Thymus (tissue), 11 donors: ENCODE results near the gene WDR45B. TPM values are rescaled to one million over a fixed set of nuclear protein-coding genes. Genes with fewer than 3 reads are reported as not detected.
"Not testable (repeated sequence)": the region's sequence is repeated elsewhere in the genome, so short reads cannot be mapped to it uniquely, and the experiment has no call there.

Experiments used
- DNase-seq, 9 donors: peaks; one replicate each; pipeline ENCODE4 v3.0.0-alpha.2; 2013; ENCODE audit warnings: low spot score in 9 of 9, low read depth in 6 of 9, missing footprints in 1 of 9
- H3K27ac ChIP-seq, 2 donors: one replicate each; pipeline ENCODE4 v1.5.1; 2013; ENCODE audit warnings: control low read depth in 1 of 2, low read depth in 1 of 2, low read length in 1 of 2, mild to moderate bottlenecking in 1 of 2, moderate library complexity in 1 of 2
- H3K27me3 ChIP-seq, 2 donors: one replicate each; pipeline ENCODE4 v1.5.1; 2013; ENCODE audit warnings: low read length in 1 of 2; ENCODE audit not compliant: control insufficient read depth in 2 of 2, insufficient read depth in 1 of 2
- H3K36me3 ChIP-seq, 2 donors: one replicate each; pipeline ENCODE4 v1.5.1; 2013; ENCODE audit warnings: low read length in 1 of 2, mild to moderate bottlenecking in 1 of 2, moderate library complexity in 1 of 2; ENCODE audit not compliant: control insufficient read depth in 2 of 2, insufficient read depth in 2 of 2
- H3K4me1 ChIP-seq, 2 donors: one replicate each; pipeline ENCODE4 v1.5.1; 2013; ENCODE audit warnings: low read length in 2 of 2; ENCODE audit not compliant: control insufficient read depth in 2 of 2, insufficient read depth in 2 of 2
- H3K4me3 ChIP-seq, 2 donors: one replicate each; pipeline ENCODE4 v1.5.1; 2013; ENCODE audit warnings: low read length in 2 of 2, control low read depth in 1 of 2, mild to moderate bottlenecking in 1 of 2
- H3K9me3 ChIP-seq, 2 donors: one replicate each; pipeline ENCODE4 v1.5.1; 2013; ENCODE audit warnings: low read length in 1 of 2, mild to moderate bottlenecking in 1 of 2; ENCODE audit not compliant: control insufficient read depth in 2 of 2, insufficient read depth in 1 of 2
- WGBS: extraction: QIAGEN DNeasy Blood & Tissue Kit; methylation state at CpG from one replicate; pipeline ENCODE4 v1.1.7; 2013; 5-methylcytosine and 5-hydroxymethylcytosine counted together
- polyA plus RNA-seq: library from polyadenylated mRNA; stranded (reverse); fragments of 200-250 nt; gene quantifications from one replicate; pipeline ENCODE4 v1.2.3, GENCODE V29; 2013
- total RNA-seq: library from RNA; stranded (reverse); fragments of 120-200 nt; gene quantifications from one replicate; pipeline ENCODE4 v1.2.4, GENCODE V29; 2013
- donor health status: healthy.

The WDR45B gene
- total and polyA plus RNA-seq, 2 donors, result 33.0 to 67.0 TPM

DNA sequence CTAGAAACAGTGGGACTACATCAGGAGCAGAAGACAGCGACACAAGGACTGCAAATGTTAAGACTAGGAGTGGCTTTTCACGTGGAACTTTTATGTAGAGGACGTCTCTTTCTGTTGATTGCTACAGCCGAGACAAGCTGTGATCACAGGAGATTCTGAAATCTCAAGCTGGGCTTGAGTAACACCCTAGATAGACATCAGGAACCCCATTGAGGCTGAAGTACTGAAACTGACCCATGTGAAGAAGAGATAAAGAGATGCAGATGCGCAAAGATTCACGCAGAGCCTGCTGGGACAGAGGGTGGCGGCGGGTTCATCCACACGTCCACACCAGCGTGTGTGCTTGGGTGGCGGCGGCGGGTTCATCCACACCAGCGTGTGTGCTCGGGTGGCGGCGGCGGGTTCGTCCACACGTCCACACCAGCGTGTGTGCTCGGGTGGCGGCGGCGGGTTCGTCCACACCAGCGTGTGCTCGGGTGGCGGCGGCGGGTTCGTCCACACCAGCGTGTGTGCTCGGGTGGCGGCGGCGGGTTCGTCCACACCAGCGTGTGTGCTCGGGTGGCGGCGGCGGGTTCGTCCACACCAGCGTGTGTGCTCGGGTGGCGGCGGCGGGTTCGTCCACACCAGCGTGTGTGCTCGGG lies 72.5 kb downstream of the WDR45B start:
- not testable (repeated sequence) for H3K27ac ChIP-seq, DNase-seq, H3K9me3 ChIP-seq, H3K4me3 ChIP-seq, H3K4me1 ChIP-seq, H3K27me3 ChIP-seq
- H3K36me3 ChIP-seq, result peaks cover 64 to 76% of the 10 kb centered on the region in 2 donors
- 98% methylated on average over 39 of the region's 52 CpGs for WGBS

DNA sequence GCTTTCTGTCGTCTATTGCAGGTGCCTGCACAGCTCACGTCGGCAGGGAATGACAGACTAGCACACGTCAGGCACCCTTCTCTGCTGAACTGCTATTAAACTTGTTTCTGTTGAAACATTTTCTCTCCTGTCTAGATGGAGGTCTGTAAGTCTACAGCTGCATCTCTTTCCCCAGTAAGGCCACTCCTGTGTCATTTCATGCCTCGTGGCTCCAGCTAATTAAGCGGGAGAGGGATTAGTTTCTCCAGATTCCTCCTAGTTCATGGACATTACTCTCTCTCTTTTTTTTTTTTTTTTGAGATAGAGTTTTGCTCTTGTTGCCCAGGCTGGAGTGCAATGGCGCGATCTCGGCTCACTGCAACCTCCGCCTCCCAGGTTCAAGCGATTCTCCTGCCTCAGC lies 74.2 kb downstream of the WDR45B start:
- 93% methylated on average over 11 of the region's 11 CpGs for WGBS
- H3K9me3 ChIP-seq, result no peaks in the 10 kb centered on the region
- DNase-seq, result no peak
- H3K4me3 ChIP-seq, result no peak overlapping the region
- no peak overlapping the region for H3K27ac ChIP-seq
- no peaks in the 10 kb centered on the region for H3K27me3 ChIP-seq
- peaks cover 73 to 90% of the 10 kb centered on the region in 2 donors for H3K36me3 ChIP-seq
- peaks cover 0 to 4% of the 10 kb centered on the region in 2 donors for H3K4me1 ChIP-seq

DNA sequence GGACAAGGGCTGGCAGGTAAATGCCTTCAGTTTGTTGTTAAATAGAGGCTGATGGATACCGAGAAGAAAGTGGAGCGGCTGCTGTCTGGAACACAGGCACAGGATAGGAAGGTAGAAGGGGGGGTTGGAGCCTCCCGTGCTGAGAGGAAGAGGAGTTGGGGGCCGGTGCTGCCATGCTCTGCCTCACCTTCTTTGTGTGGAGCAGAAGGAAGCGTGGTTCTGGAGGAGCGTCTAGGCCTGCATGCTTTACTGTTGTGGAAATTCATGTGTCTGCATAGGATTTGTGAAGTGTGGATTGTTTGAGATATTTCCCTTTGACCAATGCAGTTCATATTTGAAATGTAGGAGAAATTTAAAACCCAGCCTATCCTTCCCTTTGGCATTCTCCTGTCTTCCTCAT lies 76.4 kb downstream of the WDR45B start:
- WGBS, result 98% methylated on average over 6 of the region's 6 CpGs
- H3K27me3 ChIP-seq, result no peaks in the 10 kb centered on the region

DNA sequence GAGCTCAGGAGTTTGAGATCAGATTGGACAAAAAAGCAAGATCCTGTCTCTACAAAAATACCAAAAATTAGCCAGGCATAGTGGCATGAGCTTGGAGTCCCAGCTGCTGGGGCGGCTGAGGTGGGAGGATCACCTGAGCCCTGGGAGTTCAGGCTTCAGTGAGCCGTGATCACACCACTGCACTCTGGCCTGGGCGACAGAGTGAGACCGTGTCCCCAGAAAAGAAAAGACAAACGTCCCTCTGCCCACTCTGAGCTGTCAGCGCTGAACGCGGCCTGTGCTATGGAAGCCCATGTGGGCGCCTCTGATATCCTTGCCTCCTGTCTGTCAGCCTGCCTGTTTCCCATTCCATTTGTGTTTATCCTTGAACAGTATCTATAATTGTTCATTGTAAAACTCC lies 78.0 kb downstream of the WDR45B start:
- H3K4me1 ChIP-seq, result peaks cover 10 to 32% of the 10 kb centered on the region in 2 donors
- no peaks in the 10 kb centered on the region for H3K27me3 ChIP-seq
- no peaks in the 10 kb centered on the region for H3K9me3 ChIP-seq
- WGBS, result 98% methylated on average over 9 of the region's 9 CpGs
- no peak overlapping the region for H3K4me3 ChIP-seq
- DNase-seq, result no peak
- no peak overlapping the region for H3K27ac ChIP-seq
- H3K36me3 ChIP-seq, result peaks cover 72 to 91% of the 10 kb centered on the region in 2 donors

More for the DNA sequence above, 76.4 kb downstream of the WDR45B start:
- DNase-seq, result no peak
- no peak overlapping the region for H3K4me3 ChIP-seq
- no peaks in the 10 kb centered on the region for H3K9me3 ChIP-seq
- peaks cover 0 to 21% of the 10 kb centered on the region in 2 donors for H3K4me1 ChIP-seq
- H3K36me3 ChIP-seq, result peaks cover 74 to 91% of the 10 kb centered on the region in 2 donors
- H3K27ac ChIP-seq, result no peak overlapping the region

DNA sequence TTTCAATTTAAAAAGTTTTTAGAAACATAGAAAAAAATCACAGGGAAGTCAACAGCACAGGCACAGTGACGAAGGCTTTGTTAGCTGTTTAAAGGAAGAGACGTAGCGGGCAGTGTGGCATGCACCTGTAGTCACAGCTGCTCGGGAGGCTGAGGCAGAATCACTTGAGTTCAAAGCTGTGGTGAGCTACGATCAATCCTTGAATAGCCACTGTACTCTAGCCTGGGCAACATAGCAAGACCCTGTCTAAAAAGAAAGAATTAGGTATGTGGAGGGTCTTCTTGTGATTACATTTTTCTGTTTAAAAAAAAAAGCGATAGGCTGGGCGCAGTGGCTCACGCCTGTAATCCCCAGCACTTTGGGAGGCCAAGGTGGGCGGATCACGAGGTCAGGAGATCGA lies 78.6 kb downstream of the WDR45B start:
- no peak for DNase-seq
- Histone ChIP-seq H3K27ac (peak overlapping the region in 1 of 2 donors; percentile 56), H3K27me3 (no peaks in the 10 kb centered on the region), H3K36me3 (peaks cover 67 to 91% of the 10 kb centered on the region in 2 donors), H3K4me1 (peaks cover 10 to 32% of the 10 kb centered on the region in 2 donors), H3K9me3 (no peaks in the 10 kb centered on the region), H3K4me3 (no peak overlapping the region)
- 97% methylated on average over 11 of the region's 11 CpGs for WGBS

DNA sequence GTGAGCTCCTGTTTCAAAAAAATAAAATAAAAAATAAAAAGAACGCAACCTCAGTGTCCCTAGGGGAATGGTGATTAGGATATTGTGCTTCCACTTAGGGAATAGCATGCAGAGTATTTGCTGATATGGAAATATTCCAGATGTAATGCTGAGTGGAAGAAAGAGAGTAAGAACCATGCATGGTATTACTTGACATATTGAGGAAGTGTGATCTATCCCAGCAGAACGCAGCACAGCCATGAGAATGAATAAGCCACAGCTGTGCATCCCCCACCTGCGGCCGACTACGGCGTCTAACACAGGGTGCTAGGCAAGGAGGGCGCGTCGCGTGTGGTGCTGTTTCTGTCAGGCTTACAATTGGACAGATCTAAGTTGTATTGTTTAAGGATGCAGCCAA lies 79.2 kb downstream of the WDR45B start:
- WGBS, result 98% methylated on average over 10 of the region's 10 CpGs

DNA sequence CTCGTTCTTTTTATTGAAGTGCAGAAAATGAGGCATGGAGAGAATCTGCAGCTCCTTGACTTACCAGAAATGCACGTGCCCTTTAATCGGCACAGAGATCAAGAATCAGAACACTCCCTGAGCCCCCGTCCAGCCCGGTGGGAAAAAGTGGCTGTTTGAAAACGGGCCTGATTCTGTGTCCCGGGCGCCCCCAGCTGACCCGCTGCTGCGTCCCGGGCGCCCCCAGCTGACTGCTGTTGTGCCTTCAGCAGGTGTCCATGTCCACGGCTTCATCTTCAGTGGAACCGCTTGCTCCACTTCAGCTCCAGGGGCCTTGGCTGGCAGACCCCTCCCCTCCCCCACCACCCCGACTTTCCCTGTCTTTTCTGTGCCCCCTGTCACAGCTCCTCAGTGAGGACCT lies 81.0 kb downstream of the WDR45B start:
- Histone ChIP-seq H3K27me3 (no peaks in the 10 kb centered on the region), H3K27ac (no peak overlapping the region), H3K9me3 (no peaks in the 10 kb centered on the region), H3K36me3 (peaks cover 52 to 79% of the 10 kb centered on the region in 2 donors), H3K4me3 (no peak overlapping the region), H3K4me1 (peaks cover 10 to 39% of the 10 kb centered on the region in 2 donors)
- WGBS, result 94% methylated on average over 15 of the region's 15 CpGs
- no peak for DNase-seq

More for the DNA sequence above, 79.2 kb downstream of the WDR45B start:
- Histone ChIP-seq H3K27me3 (no peaks in the 10 kb centered on the region), H3K27ac (peak overlapping the region in 1 of 2 donors; percentile 56), H3K4me1 (peaks cover 10 to 35% of the 10 kb centered on the region in 2 donors), H3K9me3 (no peaks in the 10 kb centered on the region), H3K36me3 (peaks cover 61 to 91% of the 10 kb centered on the region in 2 donors), H3K4me3 (no peak overlapping the region)
- DNase-seq, result no peak

DNA sequence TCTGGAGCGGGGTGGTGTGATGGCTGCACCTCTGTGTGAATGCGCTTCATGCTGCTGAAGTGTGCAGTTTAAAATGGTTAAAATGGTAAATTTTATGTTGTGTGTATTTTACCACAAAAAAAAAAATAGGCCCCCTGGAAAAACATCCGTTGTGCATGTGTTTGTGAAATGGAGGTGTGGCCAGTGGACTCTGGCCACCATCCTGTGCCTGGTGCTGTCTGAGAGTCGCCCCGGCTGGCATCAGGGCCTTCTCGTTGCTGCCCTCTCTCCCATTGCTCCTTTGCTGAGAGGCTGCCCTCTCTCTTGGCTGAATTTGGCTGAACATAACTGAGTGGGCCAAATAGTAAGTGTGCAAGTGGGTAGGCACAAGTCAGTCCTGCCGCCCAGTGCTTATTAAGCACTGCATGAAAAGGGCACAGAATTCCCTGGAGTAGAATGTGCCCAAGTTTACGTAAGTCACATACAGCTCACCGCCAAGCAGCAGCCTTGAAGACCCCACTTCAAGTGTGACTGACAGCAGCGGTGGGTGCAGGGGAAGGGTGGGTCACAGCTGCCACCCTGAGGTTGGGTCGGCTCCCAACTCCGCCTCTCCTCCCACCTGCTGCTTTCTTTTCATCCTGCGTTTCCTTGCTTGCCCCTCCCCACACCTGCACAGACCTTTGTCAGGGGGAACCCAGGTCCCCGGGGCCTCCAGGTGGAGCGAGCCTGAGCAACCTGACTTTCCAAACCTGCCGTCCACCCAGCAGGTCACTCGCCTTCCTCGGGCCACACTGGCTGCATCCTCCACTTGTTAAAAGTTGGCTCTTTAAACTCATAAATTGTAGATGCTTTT lies 81.9 kb downstream of the WDR45B start:
- no peaks in the 10 kb centered on the region for H3K9me3 ChIP-seq
- H3K27me3 ChIP-seq, result no peaks in the 10 kb centered on the region
- H3K4me3 ChIP-seq, result no peak overlapping the region
- peak in 5 of 9 donors; percentile 38 to 68 (median 50) for DNase-seq
- H3K27ac ChIP-seq, result peak overlapping the region in 1 of 2 donors; percentile 86
- H3K36me3 ChIP-seq, result peaks cover 44 to 70% of the 10 kb centered on the region in 2 donors
- peaks cover 10 to 42% of the 10 kb centered on the region in 2 donors for H3K4me1 ChIP-seq
- WGBS, result 68% methylated on average over 18 of the region's 18 CpGs

DNA sequence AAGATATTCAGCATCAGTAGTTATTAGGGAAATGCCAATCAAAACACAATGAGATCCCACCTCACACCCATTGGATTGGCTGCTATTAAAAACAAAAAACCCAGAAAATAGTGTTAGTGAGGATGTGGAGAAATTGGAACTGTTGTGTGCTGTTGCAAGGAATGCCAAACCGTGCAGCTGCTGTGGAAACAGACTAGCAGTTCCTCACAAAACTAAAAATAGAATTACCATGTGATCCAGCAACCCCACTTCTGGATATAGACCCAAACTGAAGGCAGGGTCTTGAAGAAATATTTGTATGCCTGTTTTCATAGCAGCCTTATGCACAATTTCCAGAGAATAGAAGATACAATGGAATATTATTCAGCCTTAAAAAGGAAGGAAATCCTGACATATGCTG lies 82.7 kb downstream of the WDR45B start:
- no peak overlapping the region for H3K4me3 ChIP-seq
- H3K9me3 ChIP-seq, result no peaks in the 10 kb centered on the region
- DNase-seq, result no peak
- 80% methylated on average over 1 of the region's 1 CpG for WGBS
- peaks cover 36 to 62% of the 10 kb centered on the region in 2 donors for H3K36me3 ChIP-seq
- H3K27ac ChIP-seq, result peak overlapping the region in 1 of 2 donors; percentile 86
- H3K27me3 ChIP-seq, result no peaks in the 10 kb centered on the region
- H3K4me1 ChIP-seq, result peaks cover 10 to 46% of the 10 kb centered on the region in 2 donors
